ENCODE results near the gene LRRC34. TPM values are rescaled to one million over a fixed set of nuclear protein-coding genes. Genes with fewer than 3 reads are reported as not detected.

LRRC34 gene
- polyA plus RNA-seq, 1 donor (not counting 4 experiments of a cell fraction or from before 2014, with no cell fraction given), result 0.43 TPM

DNA sequence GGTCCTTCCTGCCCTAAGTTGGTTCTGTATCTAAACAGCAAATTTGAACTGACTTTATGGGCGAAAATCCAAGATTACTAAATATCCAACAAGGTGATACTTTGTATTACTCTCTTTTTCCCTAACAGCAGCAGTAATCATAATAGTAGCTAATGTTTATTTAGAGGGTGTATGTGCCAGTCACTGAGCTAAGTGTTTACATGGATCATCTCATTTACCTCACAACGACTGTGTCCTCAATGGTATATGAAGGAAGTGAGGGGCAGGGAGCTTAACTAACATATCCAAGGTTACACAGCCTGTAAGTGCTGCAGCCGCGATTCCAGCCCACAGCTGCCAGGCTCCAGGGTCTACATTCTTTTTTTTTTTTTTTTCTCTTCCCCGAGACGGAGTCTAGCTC, 10.3 kb upstream of the LRRC34 start:
- dilution Hi-C loops (cut with MboI; ENCODE audit: extremely low pct_ligation_motif_present, low sequenced_read_pairs), result no loop called here
- no peaks in the 10 kb centered on the region for H3K9me1 ChIP-seq (ENCODE audit: control insufficient read depth, extremely low read depth, insufficient read depth, low read length)
- H3K79me2 ChIP-seq (ENCODE audit: control insufficient read depth, insufficient read depth, low read length), result no peaks in the 10 kb centered on the region
- no peak overlapping the region for H3K27ac ChIP-seq (ENCODE audit: control insufficient read depth, insufficient read depth, low read length)
- DNase-seq (ENCODE audit: low read depth, low spot score) (no peak), FAIRE-seq (no peak)
- peaks cover 2% of the 10 kb centered on the region for H3K27me3 ChIP-seq (ENCODE audit: control insufficient read depth, extremely low read depth, insufficient read depth, low read length)
- no peaks in the 10 kb centered on the region for H3K9me3 ChIP-seq (ENCODE audit: control insufficient read depth, low read depth, low read length)
- H2AFZ ChIP-seq (ENCODE audit: control insufficient read depth, low read length), result no peak overlapping the region
- H4K20me1 ChIP-seq (ENCODE audit: control insufficient read depth, extremely low read depth, insufficient read depth, low read length), result no peaks in the 10 kb centered on the region
- no peak overlapping the region for H3K9ac ChIP-seq (ENCODE audit: control insufficient read depth, extremely low read depth, insufficient read depth, low read length)
- no peak overlapping the region for H3K4me3 ChIP-seq (ENCODE audit: control insufficient read depth in 2 of 3, extremely low read depth in 1 of 3, insufficient read depth in 2 of 3, low read depth in 1 of 3, low read length in 3 of 3)
- no peaks in the 10 kb centered on the region for H3K4me1 ChIP-seq (ENCODE audit: control insufficient read depth, extremely low read depth, insufficient read depth, low read length)
- H3K36me3 ChIP-seq (ENCODE audit: control insufficient read depth in 2 of 2, extremely low read depth in 1 of 2, insufficient read depth in 2 of 2, low read length in 2 of 2), result no peaks in the 10 kb centered on the region
- TF ChIP-seq EZH2 (IDR thresholded peaks at IDR 0.05; ENCODE audit: low read length), result no peak
- TF ChIP-seq, protein P1, sequence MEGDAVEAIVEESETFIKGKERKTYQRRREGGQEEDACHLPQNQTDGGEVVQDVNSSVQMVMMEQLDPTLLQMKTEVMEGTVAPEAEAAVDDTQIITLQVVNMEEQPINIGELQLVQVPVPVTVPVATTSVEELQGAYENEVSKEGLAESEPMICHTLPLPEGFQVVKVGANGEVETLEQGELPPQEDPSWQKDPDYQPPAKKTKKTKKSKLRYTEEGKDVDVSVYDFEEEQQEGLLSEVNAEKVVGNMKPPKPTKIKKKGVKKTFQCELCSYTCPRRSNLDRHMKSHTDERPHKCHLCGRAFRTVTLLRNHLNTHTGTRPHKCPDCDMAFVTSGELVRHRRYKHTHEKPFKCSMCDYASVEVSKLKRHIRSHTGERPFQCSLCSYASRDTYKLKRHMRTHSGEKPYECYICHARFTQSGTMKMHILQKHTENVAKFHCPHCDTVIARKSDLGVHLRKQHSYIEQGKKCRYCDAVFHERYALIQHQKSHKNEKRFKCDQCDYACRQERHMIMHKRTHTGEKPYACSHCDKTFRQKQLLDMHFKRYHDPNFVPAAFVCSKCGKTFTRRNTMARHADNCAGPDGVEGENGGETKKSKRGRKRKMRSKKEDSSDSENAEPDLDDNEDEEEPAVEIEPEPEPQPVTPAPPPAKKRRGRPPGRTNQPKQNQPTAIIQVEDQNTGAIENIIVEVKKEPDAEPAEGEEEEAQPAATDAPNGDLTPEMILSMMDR (optimal IDR thresholded peaks at IDR 0.05 in 1 of 3, IDR thresholded peaks at IDR 0.05 in 1 of 3, conservative IDR thresholded peaks at IDR 0.05 in 1 of 3; ENCODE audit: extremely low read depth in 1 of 3, insufficient read depth in 2 of 3, low read length in 3 of 3), result no peak
- H3K4me2 ChIP-seq (ENCODE audit: control insufficient read depth, extremely low read depth, insufficient read depth, low read depth, low read length), result no peak overlapping the region

DNA sequence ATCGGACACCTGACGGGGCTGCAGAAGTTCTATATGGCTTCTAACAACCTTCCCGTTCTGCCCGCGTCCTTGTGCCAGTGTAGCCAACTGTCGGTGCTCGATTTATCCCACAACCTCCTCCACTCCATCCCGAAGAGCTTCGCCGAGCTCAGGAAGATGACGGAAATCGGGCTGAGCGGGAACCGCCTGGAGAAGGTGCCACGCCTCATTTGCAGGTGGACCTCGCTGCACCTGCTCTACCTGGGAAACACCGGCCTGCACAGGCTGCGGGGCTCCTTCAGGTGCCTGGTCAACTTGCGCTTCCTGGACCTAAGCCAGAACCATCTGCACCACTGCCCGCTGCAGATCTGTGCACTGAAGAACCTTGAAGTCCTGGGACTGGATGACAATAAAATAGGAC, 9.8 kb upstream of the LRRC34 start:
- Histone ChIP-seq H3K9me3 (ENCODE audit: control insufficient read depth, low read depth, low read length) (no peaks in the 10 kb centered on the region), H4K20me1 (ENCODE audit: control insufficient read depth, extremely low read depth, insufficient read depth, low read length) (no peaks in the 10 kb centered on the region), H2AFZ (ENCODE audit: control insufficient read depth, low read length) (no peak overlapping the region), H3K27ac (ENCODE audit: control insufficient read depth, insufficient read depth, low read length) (no peak overlapping the region), H3K4me2 (ENCODE audit: control insufficient read depth, extremely low read depth, insufficient read depth, low read depth, low read length) (no peak overlapping the region), H3K4me1 (ENCODE audit: control insufficient read depth, extremely low read depth, insufficient read depth, low read length) (no peaks in the 10 kb centered on the region), H3K79me2 (ENCODE audit: control insufficient read depth, insufficient read depth, low read length) (no peaks in the 10 kb centered on the region), H3K4me3 (ENCODE audit: control insufficient read depth in 2 of 3, extremely low read depth in 1 of 3, insufficient read depth in 2 of 3, low read depth in 1 of 3, low read length in 3 of 3) (no peak overlapping the region), H3K27me3 (ENCODE audit: control insufficient read depth, extremely low read depth, insufficient read depth, low read length) (peaks cover 5% of the 10 kb centered on the region), H3K9ac (ENCODE audit: control insufficient read depth, extremely low read depth, insufficient read depth, low read length) (no peak overlapping the region), H3K36me3 (ENCODE audit: control insufficient read depth in 2 of 2, extremely low read depth in 1 of 2, insufficient read depth in 2 of 2, low read length in 2 of 2) (no peaks in the 10 kb centered on the region), H3K9me1 (ENCODE audit: control insufficient read depth, extremely low read depth, insufficient read depth, low read length) (no peaks in the 10 kb centered on the region)
- dilution Hi-C loops (cut with MboI; ENCODE audit: extremely low pct_ligation_motif_present, low sequenced_read_pairs), result no loop called here
- FAIRE-seq (no peak), DNase-seq (ENCODE audit: low read depth, low spot score) (no peak)
- no peak for TF ChIP-seq EZH2 (IDR thresholded peaks at IDR 0.05; ENCODE audit: low read length)
- TF ChIP-seq, protein P1 (optimal IDR thresholded peaks at IDR 0.05 in 1 of 3, IDR thresholded peaks at IDR 0.05 in 1 of 3, conservative IDR thresholded peaks at IDR 0.05 in 1 of 3; ENCODE audit: extremely low read depth in 1 of 3, insufficient read depth in 2 of 3, low read length in 3 of 3), result no peak
